ENCODE data around the gene ADPRS.

Gene ADPRS

DNA sequence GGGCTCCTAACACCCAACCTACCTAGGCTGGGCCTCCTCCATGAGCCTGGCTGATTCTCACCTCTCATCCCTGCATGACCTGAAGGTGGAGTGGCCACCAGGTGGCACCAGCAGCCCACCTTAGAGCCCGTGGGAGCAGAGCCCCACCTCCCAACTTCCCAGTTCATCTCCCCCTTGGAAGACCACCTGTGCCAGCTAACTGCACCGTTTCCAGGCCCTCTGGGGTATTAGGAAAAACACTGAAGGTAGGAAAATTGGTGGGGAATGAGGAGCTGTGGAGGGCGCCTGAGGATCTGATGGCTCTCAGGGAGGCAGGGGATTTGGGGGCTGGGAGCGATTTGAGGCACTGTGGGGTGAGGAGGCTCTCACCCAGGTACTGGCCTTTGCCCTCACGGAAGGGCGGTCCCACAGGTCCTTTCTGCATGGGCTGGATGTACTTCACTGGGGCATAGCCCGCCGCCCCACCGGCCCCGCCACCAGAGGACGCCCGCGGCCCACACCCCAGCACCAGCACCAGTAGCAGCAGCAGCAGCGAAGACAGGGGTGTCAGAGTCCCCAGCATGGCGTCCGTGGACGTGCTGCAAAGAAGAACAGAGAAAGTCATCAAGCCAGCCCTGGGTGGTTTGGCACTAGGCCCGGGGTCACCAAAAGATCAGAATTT lies 11.1 kb downstream of the ADPRS start:
- TF ChIP-seq, protein P1, sequence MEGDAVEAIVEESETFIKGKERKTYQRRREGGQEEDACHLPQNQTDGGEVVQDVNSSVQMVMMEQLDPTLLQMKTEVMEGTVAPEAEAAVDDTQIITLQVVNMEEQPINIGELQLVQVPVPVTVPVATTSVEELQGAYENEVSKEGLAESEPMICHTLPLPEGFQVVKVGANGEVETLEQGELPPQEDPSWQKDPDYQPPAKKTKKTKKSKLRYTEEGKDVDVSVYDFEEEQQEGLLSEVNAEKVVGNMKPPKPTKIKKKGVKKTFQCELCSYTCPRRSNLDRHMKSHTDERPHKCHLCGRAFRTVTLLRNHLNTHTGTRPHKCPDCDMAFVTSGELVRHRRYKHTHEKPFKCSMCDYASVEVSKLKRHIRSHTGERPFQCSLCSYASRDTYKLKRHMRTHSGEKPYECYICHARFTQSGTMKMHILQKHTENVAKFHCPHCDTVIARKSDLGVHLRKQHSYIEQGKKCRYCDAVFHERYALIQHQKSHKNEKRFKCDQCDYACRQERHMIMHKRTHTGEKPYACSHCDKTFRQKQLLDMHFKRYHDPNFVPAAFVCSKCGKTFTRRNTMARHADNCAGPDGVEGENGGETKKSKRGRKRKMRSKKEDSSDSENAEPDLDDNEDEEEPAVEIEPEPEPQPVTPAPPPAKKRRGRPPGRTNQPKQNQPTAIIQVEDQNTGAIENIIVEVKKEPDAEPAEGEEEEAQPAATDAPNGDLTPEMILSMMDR (IDR thresholded peaks at IDR 0.05; ENCODE audit: extremely low read depth, missing control alignments) = peak; percentile 87
- DNase-seq (ENCODE audit: low spot score) = peak; percentile 93

DNA sequence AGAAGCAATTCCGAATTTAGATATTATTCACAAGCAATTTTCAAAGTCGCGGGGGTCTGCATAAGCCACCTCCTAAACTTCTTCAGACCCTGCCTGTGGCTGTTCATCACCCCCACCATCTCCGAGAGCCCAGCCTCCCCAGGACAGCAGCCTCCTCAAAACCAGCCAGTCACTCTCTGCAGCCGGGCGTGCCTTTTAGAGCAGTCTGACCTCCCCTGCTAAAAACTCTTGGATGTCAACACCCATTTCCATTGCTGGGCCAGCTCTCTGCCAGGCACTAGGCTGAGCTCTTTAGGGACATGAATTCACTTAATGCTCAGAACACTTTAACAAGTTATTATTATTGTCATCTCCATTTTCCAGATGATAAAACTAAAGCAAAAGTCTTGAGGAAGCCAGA lies 11.7 kb downstream of the ADPRS start:
- no peak for DNase-seq (ENCODE audit: low spot score)
- TF ChIP-seq, protein P1 (IDR thresholded peaks at IDR 0.05; ENCODE audit: extremely low read depth, missing control alignments) = no peak

DNA sequence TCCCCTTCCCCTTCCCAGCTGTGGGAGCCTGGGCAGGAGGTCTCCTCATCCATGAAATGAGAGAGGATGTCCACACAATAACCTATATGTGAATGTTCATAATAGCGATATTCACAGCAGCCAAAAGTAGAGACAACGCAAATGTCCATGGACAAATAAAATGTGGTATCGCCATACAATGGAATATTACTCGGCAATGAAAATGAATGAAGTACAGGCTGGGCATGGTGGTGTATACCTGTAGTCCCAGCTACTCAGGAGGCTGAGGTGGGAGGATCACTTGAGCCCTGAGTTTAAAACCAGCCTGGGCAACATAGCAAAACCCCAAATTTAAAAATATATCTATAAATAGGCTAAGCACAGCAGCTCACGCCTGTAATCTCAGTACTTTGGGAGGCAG lies 12.9 kb downstream of the ADPRS start:
- TF ChIP-seq, protein P1 (IDR thresholded peaks at IDR 0.05; ENCODE audit: extremely low read depth, missing control alignments) = no peak
- no peak for DNase-seq (ENCODE audit: low spot score)

DNA sequence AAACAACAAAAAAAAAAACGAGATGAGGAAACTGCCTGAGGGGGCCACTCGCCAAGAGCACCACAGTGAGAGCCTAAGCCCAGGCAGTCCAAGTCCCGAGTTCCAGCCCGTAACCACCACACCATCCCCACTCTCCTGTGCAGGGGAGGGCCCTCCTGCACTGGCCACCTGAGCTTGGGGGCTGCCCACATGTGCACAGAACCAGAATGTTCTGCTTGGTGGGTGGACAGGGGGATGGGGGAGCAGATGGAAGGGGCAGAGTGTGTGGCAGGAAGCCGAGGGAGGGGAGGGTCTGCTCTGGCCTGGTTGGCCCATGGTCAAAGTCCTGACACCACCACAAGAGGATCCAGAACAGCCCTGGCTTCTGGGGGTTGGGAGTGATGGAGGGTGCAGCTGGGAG lies 17.6 kb downstream of the ADPRS start:
- DNase-seq (ENCODE audit: low spot score) = no peak
- TF ChIP-seq, protein P1 (IDR thresholded peaks at IDR 0.05; ENCODE audit: extremely low read depth, missing control alignments) = no peak

DNA sequence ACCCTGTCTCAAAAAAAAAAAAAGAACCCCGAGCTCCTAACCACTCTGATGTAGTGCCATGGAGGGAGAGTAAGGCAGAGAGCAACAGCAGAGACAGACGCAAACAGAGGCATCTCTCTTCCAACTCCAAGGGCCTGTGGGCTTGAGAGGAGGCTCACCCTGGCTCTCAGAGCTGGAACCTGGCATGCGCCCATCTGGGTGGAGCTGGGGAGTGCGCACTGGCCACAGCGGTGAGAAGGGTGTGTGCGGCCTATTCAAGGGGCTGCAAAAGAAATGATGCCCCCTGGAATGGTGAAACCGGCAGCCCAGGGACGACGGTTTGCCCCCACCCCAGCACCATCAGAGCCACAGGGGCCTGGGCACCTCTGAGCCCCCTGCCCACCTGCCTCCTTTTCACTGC lies 18.7 kb downstream of the ADPRS start:
- DNase-seq (ENCODE audit: low spot score) = no peak
- TF ChIP-seq, protein P1 (IDR thresholded peaks at IDR 0.05; ENCODE audit: extremely low read depth, missing control alignments) = no peak

DNA sequence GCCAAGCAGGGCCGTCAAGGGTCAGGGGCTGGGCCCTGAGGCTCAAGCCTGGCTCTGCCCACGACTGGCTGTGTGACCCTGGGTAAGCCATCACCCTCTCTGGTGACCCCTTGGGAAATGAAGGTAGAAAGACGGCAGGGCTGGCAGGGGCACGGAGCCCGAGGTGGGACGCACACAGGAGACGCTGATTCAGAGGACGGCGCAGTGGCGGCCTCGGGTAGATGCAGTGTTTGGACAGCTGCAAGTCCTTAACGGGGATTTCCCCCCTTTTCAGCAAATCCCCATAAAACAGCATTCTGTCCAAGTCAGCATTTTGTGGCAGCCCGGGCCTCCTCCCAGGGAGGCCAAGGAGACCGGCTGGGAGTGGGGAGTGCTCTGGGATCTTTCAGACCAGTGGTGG lies 19.6 kb downstream of the ADPRS start:
- TF ChIP-seq, protein P1 (IDR thresholded peaks at IDR 0.05; ENCODE audit: extremely low read depth, missing control alignments) = no peak
- no peak for DNase-seq (ENCODE audit: low spot score)

DNA sequence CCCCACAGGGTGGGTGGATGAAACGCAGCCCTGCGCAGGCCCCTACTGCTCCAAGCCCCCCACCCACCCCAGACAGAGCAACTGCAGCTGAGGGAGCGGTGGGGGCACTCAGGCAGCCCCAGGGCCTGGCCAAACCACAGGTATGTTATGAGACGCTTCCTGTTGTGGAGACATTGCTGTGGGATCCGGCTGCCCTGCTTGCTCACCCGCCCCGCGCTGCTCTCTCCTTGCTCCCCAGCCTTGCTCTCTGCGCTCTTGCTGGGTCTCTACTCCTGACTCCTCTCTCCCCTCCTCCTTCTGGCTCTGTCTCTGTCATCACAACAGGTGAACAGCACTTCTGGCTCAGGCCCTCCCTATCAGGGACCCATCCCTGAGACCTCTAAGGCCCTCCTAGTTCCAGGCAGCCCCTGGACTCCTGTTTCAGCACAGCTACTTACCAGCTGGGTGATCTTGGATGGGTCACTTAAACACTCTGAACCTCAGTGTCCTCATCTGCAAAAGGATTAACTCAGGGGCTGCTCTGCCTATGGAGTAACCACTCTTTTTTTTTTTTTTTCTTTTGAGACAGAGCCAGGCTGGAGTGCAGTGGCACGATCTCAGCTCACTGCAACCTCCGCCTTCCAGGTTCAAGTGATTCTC lies 20.5 kb downstream of the ADPRS start:
- DNase-seq (ENCODE audit: low spot score) = no peak
- TF ChIP-seq, protein P1 (IDR thresholded peaks at IDR 0.05; ENCODE audit: extremely low read depth, missing control alignments) = no peak

Data from GM20000 (cell line).